ENCODE data around the gene FRMD4A. TPM values are rescaled to one million over a fixed set of nuclear protein-coding genes. Genes with fewer than 3 reads are reported as not detected.

FRMD4A gene
- total RNA-seq, 2 experiments from 2014 or later, result 0.30 to 0.35 TPM

DNA sequence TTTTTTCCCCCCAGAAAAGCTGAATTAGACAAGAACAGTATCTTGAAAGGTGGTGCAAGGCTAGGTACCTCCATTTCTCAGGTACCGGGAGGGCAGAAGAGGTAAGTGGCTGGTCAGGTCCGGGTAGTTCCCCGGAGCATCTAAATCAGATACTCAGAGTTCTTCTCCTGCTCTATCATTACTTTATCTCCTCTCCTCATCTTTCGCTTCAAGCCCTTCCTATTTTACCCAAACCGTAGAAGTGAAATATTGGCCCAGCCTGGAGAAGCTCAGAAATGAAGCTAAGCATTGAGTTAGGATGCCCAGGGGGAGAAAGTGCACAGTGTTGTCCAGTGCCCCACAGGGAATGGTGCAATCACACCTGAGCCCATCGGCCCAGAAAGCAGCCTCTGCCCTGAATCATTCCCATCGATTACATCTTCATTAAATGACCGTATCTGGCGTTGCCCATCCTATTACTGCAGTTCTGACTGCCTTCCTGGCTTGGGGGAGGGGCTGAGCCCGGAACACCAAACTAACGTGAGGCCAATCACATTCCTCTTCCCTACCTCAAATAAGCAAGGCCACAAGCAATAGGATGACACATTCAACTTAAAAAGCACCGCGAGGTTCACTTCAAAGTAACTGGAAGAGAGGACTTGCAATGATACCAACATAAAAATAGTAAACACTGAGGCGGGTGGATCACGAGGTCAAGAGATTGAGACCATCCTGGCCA is 627.5 kb downstream of the FRMD4A start:
- H3K4me3 Mint-ChIP-seq, result no peak overlapping the region
- no peak overlapping the region for H3K27ac Mint-ChIP-seq
- no peaks in the 10 kb centered on the region for H3K36me3 Mint-ChIP-seq (ENCODE audit: low read depth)
- ChIA-PET POLR2A (no interaction called here), CTCF (no interaction called here)
- H3K4me1 Mint-ChIP-seq, result peaks cover 10% of the 10 kb centered on the region
- peaks cover 33% of the 10 kb centered on the region for H3K27me3 Mint-ChIP-seq
- DNase-seq, result no peak
- H3K9me3 Mint-ChIP-seq, result no peaks in the 10 kb centered on the region

DNA sequence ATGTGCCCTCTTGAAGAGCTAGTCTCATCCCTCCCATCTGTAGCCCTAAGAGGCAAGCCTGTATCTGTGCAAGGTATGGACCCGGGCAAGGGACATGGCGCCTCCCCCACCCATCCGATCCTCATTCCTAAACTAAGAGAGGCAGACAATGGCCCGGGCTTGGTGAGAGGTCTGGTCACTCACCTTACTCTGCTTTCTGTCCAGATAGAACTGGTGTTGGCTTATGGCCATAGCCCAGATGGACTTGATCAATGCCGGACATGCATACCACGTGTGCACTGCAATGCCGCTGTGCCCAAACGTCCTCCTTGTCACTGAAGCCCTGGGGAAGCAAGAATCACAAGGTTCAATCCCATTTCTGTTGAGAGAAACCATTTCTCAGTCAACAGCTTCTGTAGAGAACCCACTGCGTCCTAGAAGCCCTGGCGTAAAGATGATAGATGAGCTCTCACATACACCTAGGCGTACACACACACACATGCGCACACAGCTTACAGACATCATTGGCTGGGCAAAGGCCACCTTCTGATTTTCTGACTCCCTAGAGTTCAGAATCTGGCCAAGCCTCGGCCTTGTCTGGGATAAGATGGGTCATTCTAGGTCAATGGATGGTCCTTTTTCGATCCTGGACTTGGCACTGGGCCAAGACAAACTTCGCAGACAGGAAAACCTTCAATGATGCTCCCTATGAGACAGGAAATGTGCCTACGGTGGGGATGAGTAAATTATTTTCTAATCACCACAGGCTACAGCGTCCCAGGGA is 629.4 kb downstream of the FRMD4A start:
- CTCF ChIA-PET, result no interaction called here
- Mint-ChIP-seq H3K27ac (no peak overlapping the region), H3K9me3 (no peaks in the 10 kb centered on the region), H3K27me3 (peaks cover 16% of the 10 kb centered on the region), H3K4me3 (no peak overlapping the region), H3K36me3 (ENCODE audit: low read depth) (no peaks in the 10 kb centered on the region), H3K4me1 (no peaks in the 10 kb centered on the region)
- no peak for DNase-seq
- POLR2A ChIA-PET, result no interaction called here

DNA sequence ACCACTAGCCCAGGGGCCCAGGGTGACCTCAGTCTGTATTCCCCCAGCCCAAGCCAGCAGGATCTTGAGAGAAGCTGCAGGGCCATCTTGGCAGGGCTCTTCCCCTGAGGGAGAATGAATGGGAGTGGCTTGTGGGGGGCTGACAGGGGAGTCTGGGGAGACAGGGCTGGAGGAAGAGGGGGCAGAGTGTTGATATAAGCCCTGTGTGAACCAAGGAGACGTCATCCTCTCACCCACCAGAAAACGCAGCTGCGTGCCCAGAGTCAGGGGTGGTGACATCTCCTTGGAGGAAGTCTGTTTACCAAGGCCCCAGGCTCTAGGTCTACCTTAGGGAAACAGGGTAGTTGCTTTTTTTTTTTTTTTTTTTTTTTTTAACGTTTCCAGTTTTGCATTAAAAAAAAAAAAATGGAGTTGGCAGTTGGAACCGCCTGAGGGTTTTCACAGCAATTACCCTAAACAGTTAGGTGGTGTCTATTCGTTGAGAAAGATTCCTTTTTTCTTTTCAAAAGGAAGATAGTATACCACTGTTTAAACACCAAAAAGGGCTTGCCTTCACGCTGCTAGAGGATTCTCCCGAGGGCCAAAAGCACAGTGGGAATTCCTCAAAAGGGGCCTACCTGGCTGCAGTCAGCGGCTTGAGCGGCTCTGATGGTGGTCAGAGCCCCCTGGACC is 630.1 kb downstream of the FRMD4A start:
- H3K9me3 Mint-ChIP-seq, result no peaks in the 10 kb centered on the region
- H3K4me3 Mint-ChIP-seq, result no peak overlapping the region
- no peak overlapping the region for H3K27ac Mint-ChIP-seq
- peaks cover 13% of the 10 kb centered on the region for H3K27me3 Mint-ChIP-seq
- no peak for DNase-seq
- H3K4me1 Mint-ChIP-seq, result no peaks in the 10 kb centered on the region
- H3K36me3 Mint-ChIP-seq (ENCODE audit: low read depth), result no peaks in the 10 kb centered on the region
- ChIA-PET POLR2A (no interaction called here), CTCF (no interaction called here)

DNA sequence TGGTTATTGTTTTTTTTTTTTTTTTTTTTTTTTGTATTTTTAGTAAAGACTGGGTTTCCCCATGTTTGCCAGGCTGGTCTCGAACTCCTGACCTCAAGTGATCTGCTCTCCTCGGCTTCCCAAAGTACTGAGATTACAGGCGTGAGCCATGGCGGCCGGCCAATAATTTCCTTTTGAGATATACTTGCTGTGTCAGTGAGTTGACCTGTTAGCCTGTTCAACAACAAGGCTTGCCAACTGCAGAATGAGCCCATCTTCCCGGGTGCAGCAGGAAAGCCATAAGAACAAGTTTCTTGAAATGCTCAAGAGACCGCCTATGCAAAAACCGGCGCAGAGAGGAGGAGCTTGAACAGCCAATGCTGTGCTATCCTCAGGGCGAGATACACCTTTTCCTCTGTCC is 631.5 kb downstream of the FRMD4A start:
- Mint-ChIP-seq H3K27me3 (peaks cover 7% of the 10 kb centered on the region), H3K36me3 (ENCODE audit: low read depth) (no peaks in the 10 kb centered on the region), H3K27ac (no peak overlapping the region), H3K9me3 (no peaks in the 10 kb centered on the region), H3K4me1 (no peaks in the 10 kb centered on the region), H3K4me3 (no peak overlapping the region)
- no peak for DNase-seq
- ChIA-PET POLR2A (no interaction called here), CTCF (no interaction called here)

GRCh38 chr10:13698217-13698616 is 632.5 kb downstream of the FRMD4A start:
- CTCF ChIA-PET, result no interaction called here
- POLR2A ChIA-PET, result no interaction called here
- DNase-seq, result no peak
- Mint-ChIP-seq H3K9me3 (no peaks in the 10 kb centered on the region), H3K4me1 (no peaks in the 10 kb centered on the region), H3K27ac (no peak overlapping the region), H3K27me3 (peaks cover 4% of the 10 kb centered on the region), H3K36me3 (ENCODE audit: low read depth) (no peaks in the 10 kb centered on the region), H3K4me3 (no peak overlapping the region)

DNA sequence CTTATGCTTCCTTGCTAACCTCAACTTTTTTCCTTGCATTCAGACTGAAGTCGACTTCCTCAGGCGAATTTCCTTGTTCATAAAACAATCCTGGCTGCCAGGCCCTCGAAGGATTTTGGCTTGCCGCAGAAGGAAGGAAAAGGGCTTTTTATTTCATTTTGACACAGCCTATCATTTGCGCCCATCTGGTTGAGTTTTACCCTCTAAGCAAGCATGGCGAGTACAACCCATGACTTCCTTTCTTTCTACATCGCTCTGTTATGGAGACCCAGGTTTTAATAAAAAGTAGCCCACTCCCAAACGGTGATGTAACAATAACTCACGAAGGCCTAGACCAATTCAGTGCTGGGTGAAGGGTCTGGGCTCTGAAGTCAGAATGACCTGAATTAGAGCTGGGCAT is 634.7 kb downstream of the FRMD4A start:
- CTCF ChIA-PET, result no interaction called here
- H3K27me3 Mint-ChIP-seq, result no peaks in the 10 kb centered on the region
- DNase-seq, result no peak
- no peak overlapping the region for H3K27ac Mint-ChIP-seq
- no peak overlapping the region for H3K4me3 Mint-ChIP-seq
- H3K4me1 Mint-ChIP-seq, result no peaks in the 10 kb centered on the region
- no peaks in the 10 kb centered on the region for H3K9me3 Mint-ChIP-seq
- POLR2A ChIA-PET, result no interaction called here
- H3K36me3 Mint-ChIP-seq (ENCODE audit: low read depth), result no peaks in the 10 kb centered on the region

- ChIA-PET POLR2A (no interaction called here), CTCF (no interaction called here)
- Mint-ChIP-seq H3K27ac (no peak overlapping the region), H3K4me3 (no peak overlapping the region), H3K27me3 (no peaks in the 10 kb centered on the region), H3K36me3 (ENCODE audit: low read depth) (no peaks in the 10 kb centered on the region), H3K4me1 (no peaks in the 10 kb centered on the region), H3K9me3 (no peaks in the 10 kb centered on the region)
- DNase-seq, result no peak
These were observed 635.1 kb downstream of the FRMD4A start for GRCh38 chr10:13695588-13695987.

GRCh38 chr10:13693783-13694700 is 636.7 kb downstream of the FRMD4A start:
- no peak overlapping the region for H3K27ac Mint-ChIP-seq
- CTCF ChIA-PET, result no interaction called here
- no peaks in the 10 kb centered on the region for H3K36me3 Mint-ChIP-seq (ENCODE audit: low read depth)
- H3K27me3 Mint-ChIP-seq, result no peaks in the 10 kb centered on the region
- no peaks in the 10 kb centered on the region for H3K9me3 Mint-ChIP-seq
- no peak for DNase-seq
- H3K4me3 Mint-ChIP-seq, result no peak overlapping the region
- no peaks in the 10 kb centered on the region for H3K4me1 Mint-ChIP-seq
- POLR2A ChIA-PET, result no interaction called here

GRCh38 chr10:13690281-13690825 is 640.4 kb downstream of the FRMD4A start:
- H3K4me3 Mint-ChIP-seq, result no peak overlapping the region
- ChIA-PET CTCF (no interaction called here), POLR2A (no interaction called here)
- no peak overlapping the region for H3K27ac Mint-ChIP-seq
- no peaks in the 10 kb centered on the region for H3K9me3 Mint-ChIP-seq
- H3K4me1 Mint-ChIP-seq, result no peaks in the 10 kb centered on the region
- no peaks in the 10 kb centered on the region for H3K36me3 Mint-ChIP-seq (ENCODE audit: low read depth)
- H3K27me3 Mint-ChIP-seq, result no peaks in the 10 kb centered on the region
- no peak for DNase-seq

GRCh38 chr10:13686331-13686752 is 644.4 kb downstream of the FRMD4A start:
- Mint-ChIP-seq H3K9me3 (no peaks in the 10 kb centered on the region), H3K4me1 (no peaks in the 10 kb centered on the region), H3K27me3 (peaks cover 1% of the 10 kb centered on the region), H3K27ac (no peak overlapping the region), H3K4me3 (no peak overlapping the region), H3K36me3 (ENCODE audit: low read depth) (no peaks in the 10 kb centered on the region)
- POLR2A ChIA-PET, result no interaction called here
- DNase-seq, result no peak
- CTCF ChIA-PET, result no interaction called here

GRCh38 chr10:13685885-13686284 is 644.8 kb downstream of the FRMD4A start:
- Mint-ChIP-seq H3K4me3 (no peak overlapping the region), H3K9me3 (no peaks in the 10 kb centered on the region), H3K36me3 (ENCODE audit: low read depth) (no peaks in the 10 kb centered on the region), H3K27me3 (peaks cover 3% of the 10 kb centered on the region), H3K27ac (no peak overlapping the region), H3K4me1 (no peaks in the 10 kb centered on the region)
- no peak for DNase-seq
- POLR2A ChIA-PET, result no interaction called here
- CTCF ChIA-PET, result interaction anchor here (0.6 kb wide), 1 partner anchor 500 kb away, joined by 3 read pairs; no protein-coding TSS in a partner anchor

DNA sequence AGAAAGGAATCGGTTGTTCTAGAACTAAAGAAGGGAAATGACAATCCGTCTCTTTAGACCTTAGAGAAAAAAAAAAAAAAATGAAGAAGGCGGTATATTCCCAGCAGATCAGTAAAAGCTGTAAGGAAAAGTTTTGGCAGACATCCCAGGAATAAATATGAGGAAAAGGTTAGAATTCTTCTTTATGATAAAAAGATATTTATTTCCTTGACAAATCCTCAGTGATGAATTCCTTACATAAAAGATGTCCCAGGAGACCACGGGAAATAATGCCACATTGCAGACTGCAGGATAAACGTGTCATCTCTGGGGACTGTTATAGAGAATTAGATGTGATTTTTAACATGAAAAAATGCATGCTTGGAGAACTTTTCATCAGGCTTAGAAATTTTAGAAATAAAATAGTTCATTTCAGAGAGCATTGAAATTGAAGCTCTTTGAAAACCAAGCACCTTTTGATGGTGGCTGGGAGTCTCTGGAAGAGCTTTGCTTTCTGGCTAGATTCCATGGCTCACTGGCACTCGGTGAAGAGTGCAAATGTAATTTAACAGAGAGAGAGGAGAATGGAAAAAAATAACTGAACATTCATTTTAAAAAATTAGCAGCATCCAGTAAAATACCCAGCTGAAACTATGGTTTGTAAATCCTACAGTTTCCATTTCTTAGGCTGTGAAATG is 645.8 kb downstream of the FRMD4A start:
- Mint-ChIP-seq H3K27ac (no peak overlapping the region), H3K9me3 (no peaks in the 10 kb centered on the region), H3K27me3 (peaks cover 3% of the 10 kb centered on the region), H3K4me3 (no peak overlapping the region), H3K4me1 (no peaks in the 10 kb centered on the region), H3K36me3 (ENCODE audit: low read depth) (no peaks in the 10 kb centered on the region)
- ChIA-PET POLR2A (no interaction called here), CTCF (interaction anchor here (0.6 kb wide), 1 partner anchor 501 kb away, joined by 3 read pairs; no protein-coding TSS in a partner anchor)
- DNase-seq, result no peak

Data from activated CD4-positive, alpha-beta memory T cell treated with anti-CD3 and anti-CD28 coated beads, Interleukin-2, amount 10 ng/mL, durations not matched to agents 7 days and 5 days (primary cell).